Posterior vena cava (tissue), 2 donors: ENCODE measurements around the gene ERC1. TPM values are rescaled to one million over a fixed set of nuclear protein-coding genes. Genes with fewer than 3 reads are reported as not detected.
"Not testable (repeated sequence)": the region's sequence is repeated elsewhere in the genome, so short reads cannot be mapped to it uniquely, and the experiment has no call there.

ENCODE experiments used
- DNase-seq: peaks from one replicate; pipeline ENCODE4 v3.0.0-alpha.2; 2020; ENCODE audit warnings: low spot score
- intact Hi-C, 2 donors: fragments of 100-400 bp; cut with DNase I; formaldehyde crosslinking; loops; one replicate each; pipeline versions ENCODE4 v1.14.1 to v1.14.2; 2022 to 2023
- total RNA-seq, 2 donors: library from RNA; stranded (reverse); fragmentation: NEBNext Ultra II Directional; extraction: Animal tissue kit (Norgen Biotek cat#: 25700); gene quantifications; one replicate each; pipeline ENCODE4 v1.2.1, GENCODE V29; 2021
- donor health status: DM: yes; HTN: yes; CAD: no.
- donor health status: DM: yes; HTN: yes; CAD: no.

ERC1 gene
- total RNA-seq, 2 donors from 2014 or later, result 84.0 to 92.2 TPM

- DNase-seq, result no peak
- intact Hi-C loops, result no loop called here
Measured at GRCh38 chr12:1353451-1353850, 362.4 kb downstream of the ERC1 start.

DNA sequence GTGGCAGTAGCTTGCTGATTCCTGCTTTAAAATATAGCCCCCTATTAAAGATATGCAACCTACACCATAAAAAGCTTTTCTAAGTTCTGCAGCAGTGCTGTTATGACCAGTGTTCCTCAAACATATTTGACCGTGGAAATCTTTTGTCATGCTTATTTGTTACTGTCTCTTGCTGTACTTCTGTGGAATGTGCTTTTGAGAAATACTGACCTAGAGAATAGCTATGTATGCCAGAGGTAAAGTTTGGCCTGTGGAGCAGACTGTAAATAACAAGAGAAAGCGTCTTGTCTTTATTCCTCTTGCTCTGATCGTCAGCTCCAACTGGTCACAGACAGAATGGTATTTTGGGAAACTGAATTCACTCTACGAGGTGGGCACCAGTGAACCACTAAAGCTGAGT, 364.4 kb downstream of the ERC1 start:
- no peak for DNase-seq
- intact Hi-C loops, result no loop called here

GRCh38 chr12:1355871-1356270, 364.8 kb downstream of the ERC1 start:
- DNase-seq, intact Hi-C loops: not testable (repeated sequence)

DNA sequence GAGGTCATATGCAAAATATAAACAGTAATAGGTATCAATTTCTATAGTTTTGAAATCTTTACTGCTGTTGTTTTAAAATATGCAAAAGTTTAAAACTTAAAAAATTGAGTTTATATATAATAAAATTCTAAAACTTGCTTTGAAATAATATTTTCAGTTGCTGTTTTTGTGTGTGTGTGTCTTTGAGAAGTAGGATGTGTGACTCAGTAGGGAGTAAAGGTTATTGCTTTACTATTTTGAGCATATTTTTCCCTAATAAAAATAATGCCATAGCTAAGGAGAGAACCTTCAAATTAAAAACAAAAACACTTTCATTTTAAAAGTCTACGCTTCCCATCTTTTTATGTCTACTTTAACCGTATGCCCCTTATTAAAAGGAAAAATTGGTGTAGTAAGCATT, 365.3 kb downstream of the ERC1 start:
- intact Hi-C loops, result no loop called here
- no peak for DNase-seq

DNA sequence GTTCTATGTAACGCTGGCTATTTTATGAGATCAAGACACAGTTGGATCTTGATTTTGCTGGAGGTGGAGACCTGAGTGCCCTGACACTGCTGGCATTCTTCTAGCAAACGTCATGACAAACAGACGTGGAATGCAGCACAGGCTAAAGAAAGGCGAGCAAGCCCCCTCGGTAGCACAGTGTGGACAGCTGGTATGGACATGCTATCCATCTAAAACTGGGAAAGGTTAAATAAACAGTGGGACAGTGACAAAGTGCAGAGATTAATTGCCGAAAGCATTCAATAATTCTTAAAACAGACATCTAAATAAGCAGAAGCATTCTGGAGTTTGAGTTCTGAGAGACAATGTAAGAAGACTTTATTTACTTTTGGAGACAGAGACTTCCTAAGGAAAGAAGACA, 366.1 kb downstream of the ERC1 start:
- intact Hi-C loops, result no loop called here
- no peak for DNase-seq

GRCh38 chr12:1357711-1358110, 366.7 kb downstream of the ERC1 start:
- intact Hi-C loops, result no loop called here
- no peak for DNase-seq

GRCh38 chr12:1360441-1361210, 369.6 kb downstream of the ERC1 start:
- no peak for DNase-seq
- intact Hi-C loops, result no loop called here

GRCh38 chr12:1362143-1362662, 371.2 kb downstream of the ERC1 start:
- no peak for DNase-seq
- intact Hi-C loops, result no loop called here

- DNase-seq, result no peak
- intact Hi-C loops, result no loop called here
Measured at GRCh38 chr12:1365703-1366102, 374.7 kb downstream of the ERC1 start.

GRCh38 chr12:1367331-1368291, 376.6 kb downstream of the ERC1 start:
- intact Hi-C loops, result no loop called here

GRCh38 chr12:1369460-1369859, 378.4 kb downstream of the ERC1 start:
- DNase-seq, result no peak
- intact Hi-C loops, result no loop called here

More at GRCh38 chr12:1367331-1368291, 376.6 kb downstream of the ERC1 start:
- DNase-seq, result no peak

GRCh38 chr12:1369938-1370500, 379.0 kb downstream of the ERC1 start:
- intact Hi-C loops, result no loop called here
- no peak for DNase-seq

GRCh38 chr12:1373901-1374735, 383.1 kb downstream of the ERC1 start:
- intact Hi-C loops, result no loop called here
- DNase-seq, result no peak

- intact Hi-C loops, result no loop called here
- no peak for DNase-seq
Measured at GRCh38 chr12:1375323-1375722, 384.3 kb downstream of the ERC1 start.

DNA sequence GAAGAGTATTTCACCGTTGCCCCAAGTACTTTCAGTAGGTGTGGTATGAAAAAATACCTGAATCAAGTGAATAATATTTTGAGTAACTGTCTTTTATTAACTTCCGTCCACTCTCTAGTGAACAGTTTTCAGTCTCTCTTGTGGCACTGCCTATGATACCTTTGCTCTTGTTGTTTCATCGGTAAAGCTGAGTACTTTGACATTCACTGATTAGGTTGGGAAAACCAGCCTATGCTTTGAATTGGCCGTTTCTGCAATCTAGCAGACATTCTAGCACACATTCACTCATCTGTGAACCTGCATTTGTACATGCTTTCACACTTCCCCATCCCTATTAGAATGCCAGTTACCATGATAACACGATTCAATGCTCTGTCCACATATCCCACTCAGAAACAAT, 386.1 kb downstream of the ERC1 start:
- no peak for DNase-seq
- intact Hi-C loops, result no loop called here

- DNase-seq, result no peak
- intact Hi-C loops, result no loop called here
Measured at GRCh38 chr12:1377681-1378080, 386.7 kb downstream of the ERC1 start.

DNA sequence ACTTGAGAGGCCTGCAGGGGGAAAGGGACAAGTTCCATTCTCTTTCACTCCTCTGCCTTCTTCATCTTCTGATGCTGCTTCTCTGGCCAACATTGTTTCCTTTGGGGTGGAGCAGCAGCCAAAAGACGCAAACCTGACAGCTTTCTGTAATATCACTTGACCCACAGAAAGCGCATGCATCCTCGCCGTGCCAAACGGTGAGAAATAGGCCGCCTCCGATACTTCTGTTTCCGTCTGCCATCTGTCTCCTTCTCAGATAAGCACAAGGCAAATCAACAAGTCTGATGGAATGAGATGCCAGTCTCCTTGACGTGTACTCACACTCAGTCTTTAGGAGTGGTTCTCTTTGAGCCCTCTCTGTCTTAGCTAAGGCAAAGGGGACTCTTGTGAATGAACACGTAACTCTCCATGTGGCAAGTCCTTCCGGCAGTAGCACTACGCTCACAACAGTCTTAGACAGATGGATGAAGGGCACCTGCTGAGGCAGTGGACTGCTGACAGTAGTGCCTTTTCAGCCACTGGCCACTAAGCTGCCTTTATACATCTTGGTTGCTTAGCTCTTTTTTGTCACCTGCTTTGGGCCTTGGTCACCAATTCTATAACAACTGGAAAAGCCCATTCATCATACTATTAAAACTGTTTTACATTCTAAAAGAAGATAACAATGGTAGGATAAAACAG, 389.3 kb downstream of the ERC1 start:
- intact Hi-C loops, result no loop called here

DNA sequence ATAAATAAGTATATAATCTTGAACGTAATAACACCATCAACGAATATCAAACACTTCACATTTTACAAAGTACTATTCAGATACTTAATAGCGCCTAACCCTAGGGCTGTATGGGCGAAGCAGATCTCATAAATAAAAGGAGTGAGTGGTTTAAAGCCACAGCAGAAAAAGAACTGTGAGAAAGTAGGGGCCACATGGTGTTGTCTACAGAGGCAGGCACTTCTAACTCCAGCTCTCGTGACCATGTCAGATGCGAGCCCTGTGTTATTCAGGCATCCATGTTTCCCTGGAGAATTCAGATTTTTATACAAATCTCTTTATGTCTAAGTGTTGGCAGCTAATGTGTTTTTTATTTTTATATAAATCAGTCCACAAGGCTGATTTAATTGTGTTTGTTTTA, 391.1 kb downstream of the ERC1 start:
- intact Hi-C loops, result no loop called here
- no peak for DNase-seq

More for the DNA sequence above, 389.3 kb downstream of the ERC1 start:
- no peak for DNase-seq
